Stimulated activated CD8-positive, alpha-beta memory T cell treated with anti-CD3 and anti-CD28 coated beads, Interleukin-7, amount 100 ng/mL, for 24 hours (primary cell): ENCODE data around the gene API5.
A peak's percentile ranks its signal among the peaks of the same experiment; 100 is the strongest.

Experiments
- DNase-seq: peaks from one replicate; pipeline ENCODE4 v3.0.0-alpha.2; 2020; ENCODE audit warnings: low read depth

Gene API5

GRCh38 chr11:43359422-43359818 is 47.6 kb downstream of the API5 start:
- DNase-seq, result peak; percentile 4

- DNase-seq, result no peak
Measured at GRCh38 chr11:43360361-43361032, 48.7 kb downstream of the API5 start.

GRCh38 chr11:43366677-43367076 is 54.9 kb downstream of the API5 start:
- no peak for DNase-seq

GRCh38 chr11:43367382-43368178 is 55.8 kb downstream of the API5 start:
- DNase-seq, result no peak

- no peak for DNase-seq
Measured at GRCh38 chr11:43376065-43376464, 64.3 kb downstream of the API5 start.

- no peak for DNase-seq
Measured at GRCh38 chr11:43376594-43376993, 64.8 kb downstream of the API5 start.

GRCh38 chr11:43377389-43377788 is 65.6 kb downstream of the API5 start:
- DNase-seq, result no peak

GRCh38 chr11:43378897-43379296 is 67.1 kb downstream of the API5 start:
- no peak for DNase-seq

GRCh38 chr11:43381802-43382201 is 70.0 kb downstream of the API5 start:
- DNase-seq, result no peak

GRCh38 chr11:43382614-43383013 is 70.8 kb downstream of the API5 start:
- DNase-seq, result no peak

GRCh38 chr11:43384393-43384792 is 72.6 kb downstream of the API5 start:
- DNase-seq, result no peak

- no peak for DNase-seq
Measured at GRCh38 chr11:43392713-43393112, 80.9 kb downstream of the API5 start.

GRCh38 chr11:43393765-43394355 is 82.1 kb downstream of the API5 start:
- DNase-seq, result no peak
